ENCODE results near the gene DENND2C.

DENND2C gene

DNA sequence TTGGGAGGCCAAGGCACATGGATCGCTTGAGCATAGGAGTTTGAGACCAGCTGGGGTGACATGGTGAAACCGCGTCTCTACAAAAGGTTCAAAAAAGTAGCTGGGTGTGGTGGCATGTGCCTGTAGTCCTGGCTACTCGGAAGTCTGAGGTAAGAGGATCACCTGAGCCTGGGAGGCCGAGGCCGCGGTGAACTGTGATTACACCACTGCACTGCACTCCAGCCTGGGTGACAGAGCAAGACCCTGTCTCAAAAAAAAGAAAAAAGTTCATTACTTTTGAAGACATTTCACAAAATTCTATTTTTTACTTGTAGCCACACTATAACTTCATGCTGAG lies 2.1 kb upstream of the DENND2C start:
- DNase-seq, result no peak

DNA sequence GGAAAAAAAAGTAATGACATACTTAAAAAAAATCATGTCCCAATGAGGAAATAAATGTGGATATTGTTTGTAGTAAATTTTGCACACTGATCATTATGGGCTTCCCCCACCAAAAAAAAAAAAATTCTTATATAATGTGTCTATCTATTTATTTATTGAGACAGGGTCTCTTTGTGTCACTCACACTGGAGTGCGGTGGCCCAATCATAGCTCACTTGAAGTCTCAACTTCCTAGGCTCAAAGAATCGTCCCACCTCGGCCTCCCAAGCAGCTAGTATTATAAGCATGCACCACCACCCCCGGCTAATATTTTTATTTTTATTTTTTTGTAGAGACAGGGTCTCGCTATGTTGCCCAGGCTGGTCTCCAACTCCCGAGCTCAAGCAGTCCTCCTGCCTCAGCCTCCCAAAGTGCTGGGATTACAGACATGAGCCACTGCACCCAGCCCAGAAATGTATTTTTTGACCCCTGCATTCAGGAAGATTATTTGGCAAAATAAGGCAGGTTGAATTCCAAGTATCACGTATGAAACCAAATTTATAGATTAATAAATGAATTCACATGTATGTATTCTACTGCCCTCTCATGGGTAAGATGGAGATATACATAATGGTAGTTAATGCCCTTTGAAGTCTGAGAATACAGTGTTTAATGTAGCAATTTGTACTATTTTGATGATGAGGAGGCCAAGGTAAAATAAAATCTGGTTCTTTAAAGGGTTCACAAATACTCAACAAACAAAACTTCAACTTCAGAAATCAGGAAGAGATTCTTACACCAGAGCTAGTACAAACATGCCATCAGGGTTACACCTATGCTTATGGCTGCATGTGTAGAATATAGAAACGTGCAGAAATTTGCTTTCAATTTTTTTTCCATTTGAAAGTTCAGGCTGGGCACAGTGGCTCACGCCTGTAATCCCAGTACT lies 1.4 kb upstream of the DENND2C start:
- DNase-seq, result no peak

DNA sequence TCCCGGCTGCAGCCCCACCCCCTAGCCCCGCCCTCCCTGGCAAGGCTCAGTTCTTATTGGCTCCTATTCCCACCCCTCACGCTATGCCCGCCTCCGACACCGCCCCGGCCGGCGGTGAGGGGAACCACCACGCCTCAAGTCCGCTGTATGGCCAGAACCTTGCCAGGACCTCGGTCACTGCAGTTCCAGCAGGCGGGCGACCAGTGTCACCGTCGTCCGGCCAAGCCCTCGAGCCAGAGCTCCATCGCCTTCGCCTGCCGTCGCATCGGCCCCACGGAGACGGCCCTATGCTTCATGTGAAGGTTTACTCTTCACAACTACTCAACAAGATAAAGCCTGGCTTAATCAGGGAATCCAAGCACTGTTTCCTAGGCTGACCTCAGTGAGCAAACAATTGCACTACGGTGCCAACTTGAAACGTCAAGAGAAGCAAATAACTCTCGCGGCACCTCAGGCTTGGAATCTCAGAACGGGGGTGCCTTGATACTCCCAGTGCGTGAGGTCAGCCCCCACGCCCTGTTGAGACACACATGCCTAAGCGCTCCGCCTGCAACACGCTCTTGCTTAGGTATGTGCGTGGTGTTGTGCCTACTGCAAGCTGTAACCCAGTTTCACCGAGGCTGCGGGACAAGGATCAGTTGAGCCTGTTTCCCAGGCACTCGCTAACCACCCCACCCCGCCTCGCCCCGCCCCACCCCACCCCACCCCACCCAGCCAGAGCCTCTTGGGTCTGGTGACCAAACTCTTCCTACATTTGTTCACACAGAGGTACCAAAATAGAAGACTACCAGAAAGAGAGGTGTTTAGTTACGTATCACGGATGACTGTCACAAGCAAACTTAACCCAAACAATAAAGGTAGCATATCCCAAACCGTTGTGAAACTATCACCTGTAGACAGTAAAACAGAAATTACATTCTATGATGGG lies 498 bp upstream of the DENND2C start:
- DNase-seq, result peak; percentile 88

DNA sequence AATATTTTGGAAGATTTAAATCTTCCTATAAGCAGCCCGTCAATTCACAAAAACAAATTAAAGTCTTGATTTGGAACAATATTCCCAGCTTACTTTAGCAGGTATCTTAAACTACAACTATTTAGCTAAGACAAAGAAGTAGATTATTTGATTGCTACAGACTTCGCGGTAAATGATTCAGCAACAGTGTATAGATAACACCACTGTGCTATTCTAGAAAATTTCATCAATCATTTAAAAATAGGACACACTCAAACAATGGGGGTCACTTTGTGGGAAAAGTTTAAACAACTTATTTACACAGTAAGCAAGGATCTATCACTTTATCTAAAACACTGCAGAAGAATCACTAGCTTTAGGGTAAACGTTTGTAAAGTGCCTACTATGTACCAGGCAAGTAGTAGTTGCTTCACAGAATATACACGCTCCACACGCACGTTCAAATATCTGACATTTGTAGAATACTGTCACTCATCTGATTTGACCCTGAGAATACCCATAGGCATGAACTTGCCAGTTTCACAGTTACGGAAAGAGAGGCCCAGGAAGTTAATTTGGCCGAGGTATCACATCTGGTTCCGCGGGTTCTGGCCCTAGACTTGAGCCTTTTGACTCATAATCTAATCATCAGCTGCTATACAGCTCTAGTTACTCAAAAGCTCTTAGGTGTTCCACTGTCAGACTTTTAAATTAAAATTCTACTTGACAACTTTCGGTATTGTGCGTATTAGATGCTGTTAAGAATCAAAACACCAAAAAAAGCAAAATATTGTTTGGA lies 876 bp downstream of the DENND2C start:
- DNase-seq, result no peak

DNA sequence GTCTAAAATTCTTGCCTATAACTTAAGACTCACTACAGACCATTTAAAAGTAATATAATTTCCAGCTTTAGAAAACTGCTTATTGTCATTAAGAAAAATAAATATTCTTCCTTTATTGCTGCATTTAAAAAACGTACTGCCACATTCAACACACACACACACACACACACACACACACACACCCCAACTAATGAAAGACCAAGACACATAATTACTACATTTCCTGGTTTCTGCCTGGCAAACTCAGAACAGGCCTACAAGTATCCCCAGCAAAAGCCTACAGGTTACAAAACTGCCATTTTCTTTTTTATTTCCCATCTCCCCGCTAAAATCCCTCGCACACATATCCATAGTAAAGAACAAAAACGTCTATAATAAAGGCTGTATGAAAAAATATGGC lies 1.5 kb downstream of the DENND2C start:
- no peak for DNase-seq

DNA sequence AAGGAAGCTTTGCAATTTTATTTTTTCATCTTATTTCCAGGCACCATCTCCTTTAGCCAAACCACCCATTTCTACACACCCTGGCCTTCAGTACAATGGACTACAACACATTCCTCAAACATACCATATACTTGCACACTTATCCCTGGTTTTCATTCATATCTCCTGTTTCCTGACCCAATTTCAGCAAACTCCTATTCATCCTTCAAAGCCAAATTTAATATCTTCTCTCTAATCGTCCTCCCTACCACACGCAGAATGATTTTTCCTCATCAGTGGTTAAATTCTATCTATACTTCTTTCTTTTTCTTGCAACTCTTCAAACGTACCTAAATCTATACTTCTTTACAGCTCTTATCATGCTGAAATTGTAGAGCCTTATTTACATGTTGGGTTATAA lies 2.9 kb downstream of the DENND2C start:
- DNase-seq, result no peak

DNA sequence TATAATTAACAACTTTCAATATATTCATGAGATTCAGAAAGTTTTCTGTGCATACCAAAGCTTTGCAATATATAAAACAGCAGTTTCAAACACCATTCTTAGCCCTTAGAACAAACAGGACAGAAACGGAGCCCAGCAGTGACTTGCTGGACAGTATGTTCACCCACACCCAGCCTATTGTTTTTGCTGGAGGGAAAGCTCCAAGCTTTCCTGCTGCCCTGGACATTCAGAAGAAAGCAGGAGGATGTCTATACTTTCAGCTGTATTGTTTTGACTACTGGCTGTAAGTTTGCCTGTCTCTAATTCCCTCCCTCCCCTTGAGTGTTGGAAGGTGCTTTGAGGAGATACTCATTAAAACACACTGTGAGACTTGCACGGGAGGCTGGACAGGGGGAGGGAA lies 9.6 kb downstream of the DENND2C start:
- DNase-seq, result no peak

DNA sequence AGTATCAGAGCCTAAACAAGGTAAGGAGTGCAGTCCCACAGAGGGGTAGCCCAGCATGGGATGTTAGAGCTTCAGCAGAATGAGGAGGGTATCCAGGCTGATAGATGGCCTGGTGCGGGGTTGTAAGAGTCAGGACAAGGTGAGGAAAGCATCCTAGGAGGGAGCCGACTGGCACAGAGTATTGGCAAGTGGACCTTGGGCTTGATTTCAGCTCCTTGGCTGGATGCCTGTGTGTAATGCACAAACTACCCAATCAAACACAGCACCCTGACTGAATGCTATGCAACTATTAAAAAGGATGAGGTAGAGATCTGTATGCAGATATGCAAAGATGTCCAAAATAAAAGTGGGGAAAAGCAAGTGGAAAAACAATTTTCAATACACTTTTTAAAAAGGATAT lies 18.0 kb downstream of the DENND2C start:
- DNase-seq, result no peak

DNA sequence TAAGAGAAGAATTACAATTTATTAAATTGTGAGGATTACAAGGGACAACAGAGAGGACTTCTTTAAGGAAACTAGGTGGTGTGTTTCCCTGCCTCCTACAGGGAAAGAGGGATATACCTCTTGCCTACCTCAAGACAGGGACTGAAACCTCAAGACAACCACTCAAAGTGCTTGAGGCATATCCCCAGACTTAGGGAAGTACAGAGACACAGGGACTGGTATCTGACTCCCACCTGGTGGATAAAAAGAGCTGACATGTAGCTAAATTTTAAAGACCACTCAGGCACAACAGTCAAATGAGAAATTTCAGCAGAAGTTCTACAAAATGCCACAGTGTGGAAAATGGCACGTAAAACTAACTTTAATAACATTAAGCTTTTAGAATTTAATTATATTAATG lies 21.3 kb downstream of the DENND2C start:
- DNase-seq, result no peak

DNA sequence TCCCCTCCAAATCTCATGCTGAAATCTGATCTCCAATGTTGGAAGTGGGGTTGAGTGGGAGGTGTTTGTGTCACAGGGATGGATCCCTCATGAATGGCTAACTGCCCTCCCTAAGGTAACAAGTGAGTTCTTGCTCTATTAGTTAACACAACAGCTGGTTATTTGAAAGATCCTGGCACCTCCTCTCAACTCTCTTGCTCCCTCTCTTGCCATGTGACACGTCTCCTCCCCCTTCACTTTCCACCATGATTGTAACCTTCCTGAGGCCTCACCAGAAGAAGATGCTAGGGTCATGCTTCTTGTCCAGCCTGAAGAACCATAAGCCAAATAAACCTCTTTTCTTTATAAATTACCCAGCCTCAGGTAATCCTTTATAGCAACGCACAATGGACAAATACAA lies 28.5 kb downstream of the DENND2C start:
- DNase-seq, result no peak

DNA sequence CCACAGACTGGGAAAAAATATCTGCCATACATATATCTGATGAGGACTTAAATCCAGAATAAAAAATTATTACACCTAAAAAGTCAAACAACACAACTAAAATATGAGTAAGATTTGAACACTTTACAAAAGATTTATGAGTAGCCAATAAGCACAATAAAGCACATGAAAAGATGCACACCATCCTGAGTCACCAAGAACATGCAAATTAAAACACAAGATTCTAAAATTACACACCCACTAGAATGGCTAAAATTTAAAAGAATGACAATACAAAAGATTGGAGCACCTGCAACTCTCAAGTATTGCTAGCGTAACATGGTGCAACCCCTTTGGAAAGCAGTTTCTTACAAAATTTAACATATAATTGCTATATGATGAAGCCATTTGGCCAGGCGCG lies 30.9 kb downstream of the DENND2C start:
- DNase-seq, result no peak

DNA sequence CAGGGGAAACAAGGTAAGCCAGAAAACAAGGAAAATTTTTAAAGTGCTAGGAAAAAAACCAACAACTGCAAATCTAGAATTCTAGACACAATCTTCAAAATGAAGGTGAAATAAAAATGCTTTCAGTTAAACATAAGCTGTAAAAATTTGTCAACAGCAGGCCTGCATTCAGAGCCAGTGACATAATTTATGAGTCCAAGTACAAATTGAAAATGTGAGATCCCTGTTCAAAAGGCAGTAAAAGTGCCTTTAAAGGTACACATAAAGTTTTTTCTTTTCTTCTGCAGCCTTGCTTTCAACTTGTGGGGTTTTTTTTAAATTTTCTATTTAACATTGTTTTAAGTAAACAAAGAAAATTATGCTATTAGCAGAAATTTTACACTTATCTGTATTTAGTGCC lies 37.4 kb downstream of the DENND2C start:
- no peak for DNase-seq

DNA sequence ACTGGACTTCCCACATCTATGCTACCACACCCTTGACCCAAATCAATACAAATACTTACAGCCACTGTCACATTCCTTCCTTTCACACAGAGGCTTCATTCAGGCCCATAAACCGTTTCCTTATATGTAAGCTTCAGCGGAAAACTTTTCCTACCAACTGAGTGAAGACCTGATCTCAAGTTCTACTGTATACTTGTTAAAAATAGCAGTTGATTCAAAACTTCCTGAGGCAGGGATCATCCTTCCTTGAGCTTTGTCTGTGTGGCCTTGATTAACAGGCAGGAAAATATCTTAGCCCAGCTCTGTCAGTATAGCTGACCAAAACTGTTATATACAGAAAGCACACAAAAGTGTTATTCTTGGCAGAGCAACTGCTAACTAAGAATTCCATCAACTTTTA lies 42.7 kb downstream of the DENND2C start:
- DNase-seq, result no peak

DNA sequence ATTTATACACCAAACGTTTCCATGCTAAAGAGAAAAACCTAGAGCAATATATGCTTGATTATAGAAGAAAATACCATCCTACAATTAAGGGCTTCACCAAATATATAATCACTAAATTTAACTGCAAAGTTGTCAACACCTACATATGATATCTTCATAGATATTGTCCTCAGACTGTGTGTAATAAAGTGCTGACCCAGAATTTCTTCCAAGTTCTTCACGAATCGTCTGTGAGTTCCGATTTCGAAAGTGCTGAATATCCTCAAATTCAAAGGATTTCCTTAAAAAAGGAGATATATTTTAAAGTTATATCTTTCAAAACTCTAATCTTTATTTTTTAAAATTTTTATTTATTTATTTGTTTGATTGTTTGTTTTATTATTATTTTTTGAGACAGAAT lies 46.5 kb downstream of the DENND2C start:
- no peak for DNase-seq

DNA sequence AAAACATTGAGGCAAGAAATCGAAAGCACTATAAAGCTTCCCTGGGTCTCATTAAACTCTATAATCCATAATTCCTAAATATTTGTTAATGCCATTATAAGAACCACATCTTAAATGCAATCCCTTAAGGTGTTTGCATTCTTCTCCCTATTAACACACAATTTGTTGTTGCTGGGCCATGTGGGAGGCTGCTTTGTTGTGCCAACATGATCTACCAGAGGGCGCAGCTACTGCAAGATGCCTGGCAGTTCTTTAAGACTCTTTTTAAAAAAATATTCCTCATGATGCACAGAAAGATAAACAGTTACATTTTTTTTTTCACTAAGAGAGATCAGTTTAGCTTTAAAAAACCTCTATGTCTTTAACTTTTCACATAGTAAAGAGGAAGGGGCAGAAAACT lies 49.4 kb downstream of the DENND2C start:
- no peak for DNase-seq

DNA sequence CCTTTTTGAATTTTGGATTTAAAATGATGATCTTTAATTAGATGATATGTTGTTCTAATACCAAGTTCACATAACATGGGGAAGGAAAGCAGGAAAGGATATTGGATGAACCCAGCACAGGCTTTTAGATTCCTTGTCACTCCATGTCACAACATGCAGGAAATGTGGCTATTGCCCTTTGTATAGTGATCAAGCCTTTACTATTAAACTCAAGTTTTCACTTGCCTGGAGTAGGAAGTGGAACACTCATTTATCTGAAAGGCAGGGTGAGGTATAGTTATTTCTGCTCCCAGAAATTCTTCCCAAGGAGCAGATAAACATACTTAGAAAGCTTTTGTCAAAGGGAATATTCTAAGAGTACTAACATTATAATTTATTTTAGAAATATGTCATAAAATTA lies 51.2 kb downstream of the DENND2C start:
- no peak for DNase-seq

DNA sequence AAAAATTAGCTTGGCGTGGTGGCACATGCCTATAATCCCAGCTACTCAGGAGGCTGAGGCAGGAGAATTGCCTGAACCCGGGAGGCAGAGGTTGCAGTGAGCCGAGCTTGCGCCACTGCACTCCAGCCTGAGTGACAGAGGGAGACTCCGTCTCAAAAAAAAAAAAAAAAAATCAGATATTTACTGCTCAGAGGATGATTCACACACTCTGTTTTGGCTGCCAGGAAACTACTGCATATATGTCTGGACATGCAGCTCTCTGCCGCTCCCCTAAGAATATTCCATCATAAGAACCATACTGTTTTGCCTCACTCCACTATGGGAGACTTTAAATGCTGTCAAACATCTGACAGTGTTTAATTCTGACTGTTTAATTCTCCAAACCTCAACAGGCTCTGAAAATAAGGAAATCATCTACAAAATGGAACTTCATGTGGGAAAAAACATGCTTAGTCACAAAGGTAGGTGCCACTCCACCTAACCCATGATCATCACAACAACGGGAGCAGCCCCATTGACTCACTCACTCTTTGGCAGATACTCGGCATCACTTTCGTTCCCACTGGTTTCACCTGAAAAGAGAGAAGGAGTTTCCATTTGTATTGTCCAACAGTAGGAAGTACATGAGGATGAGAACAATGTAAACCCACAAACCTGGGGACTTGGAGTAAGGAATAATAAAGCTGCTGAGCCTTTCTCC lies 59.2 kb downstream of the DENND2C start:
- no peak for DNase-seq

DNA sequence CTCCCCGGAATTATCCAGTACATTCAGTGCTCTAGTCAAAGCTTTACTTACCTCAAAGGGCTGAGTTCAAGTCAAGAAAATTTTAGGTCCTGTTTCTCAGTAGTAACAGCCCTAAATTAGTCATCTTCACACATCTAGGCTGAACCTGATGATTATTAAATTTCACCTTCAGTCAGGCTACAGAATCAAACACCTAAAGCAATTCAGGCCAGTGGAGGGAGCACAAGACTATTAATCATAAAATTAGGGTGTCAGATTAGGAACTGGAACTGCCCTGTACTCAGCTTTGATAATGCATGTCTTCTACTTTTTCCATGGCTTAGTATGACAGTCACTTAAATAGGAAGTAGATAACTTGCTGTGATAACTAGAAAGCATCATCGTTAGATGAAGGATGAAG lies 60.0 kb downstream of the DENND2C start:
- DNase-seq, result no peak

DNA sequence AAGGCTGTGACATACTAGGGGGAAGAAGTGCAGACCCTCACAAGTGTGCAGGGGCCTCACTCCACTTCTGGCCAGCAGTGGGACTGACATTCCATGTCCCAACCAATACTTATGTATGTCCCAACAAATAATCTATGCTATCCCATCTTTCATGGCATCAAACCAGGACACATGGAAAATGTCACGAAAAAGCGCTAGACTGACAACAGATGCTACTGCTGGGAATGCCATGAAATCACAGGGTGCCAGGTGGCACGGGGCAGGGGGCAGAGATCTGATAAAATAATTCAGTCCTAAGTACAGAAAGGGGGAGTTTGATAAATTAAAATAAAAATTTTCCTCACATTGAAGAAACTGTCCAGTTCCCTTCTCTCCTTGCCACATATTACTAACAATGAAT lies 60.8 kb downstream of the DENND2C start:
- no peak for DNase-seq

DNA sequence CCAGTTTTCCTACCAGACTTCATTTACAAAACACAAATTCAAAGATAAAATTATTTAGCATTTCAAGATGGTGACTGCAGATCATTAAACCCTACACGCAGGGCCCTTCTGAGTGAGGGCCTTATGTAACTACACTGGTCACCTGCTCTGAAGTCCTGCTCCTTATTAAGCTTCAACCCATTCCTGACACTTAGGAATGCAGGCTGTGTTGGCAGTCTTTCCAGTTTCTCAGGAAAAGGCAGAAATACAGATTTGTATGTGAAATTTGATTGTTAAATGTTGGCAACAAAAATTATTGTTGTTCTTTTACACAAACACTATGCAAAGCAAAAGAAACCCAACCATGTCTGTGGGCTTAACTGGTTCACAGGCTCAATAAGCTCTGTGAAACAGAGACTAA lies 62.6 kb downstream of the DENND2C start:
- no peak for DNase-seq

DNA sequence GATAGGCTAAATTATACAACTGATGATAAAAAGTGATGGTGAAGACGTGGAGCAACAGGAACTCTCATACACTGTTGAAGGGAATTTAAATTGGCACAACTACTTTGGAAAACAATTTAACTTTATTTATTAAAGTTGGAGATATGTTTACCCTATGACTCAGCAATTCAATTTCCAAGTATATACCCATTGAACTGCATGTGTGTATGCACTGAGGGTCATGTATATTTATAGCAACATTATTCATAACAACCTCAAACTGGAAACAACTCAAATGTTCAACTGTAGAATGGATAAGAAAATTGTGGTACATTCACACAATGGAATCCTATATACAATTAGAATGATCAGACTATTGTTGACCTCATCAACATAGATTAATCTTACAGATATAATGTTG lies 71.9 kb downstream of the DENND2C start:
- no peak for DNase-seq

DNA sequence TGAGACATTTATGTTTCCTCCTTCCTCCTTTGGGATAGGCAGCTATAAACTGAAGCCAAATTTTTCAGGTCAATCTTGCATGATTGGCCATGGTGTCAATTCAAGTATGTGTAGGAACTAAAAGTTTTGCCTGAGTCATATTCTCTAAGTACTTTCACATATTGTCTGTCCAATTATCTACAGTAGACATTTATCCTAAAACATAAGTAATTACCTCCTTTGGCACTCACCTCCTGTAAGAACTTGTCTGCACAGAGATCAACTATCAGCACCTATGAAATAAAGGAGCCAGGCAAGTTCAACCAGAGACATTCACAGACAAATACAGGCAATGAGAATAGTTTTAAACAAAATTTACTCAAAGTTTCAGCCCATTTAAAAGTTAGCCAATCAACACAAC lies 74.2 kb downstream of the DENND2C start:
- DNase-seq, result no peak

DNA sequence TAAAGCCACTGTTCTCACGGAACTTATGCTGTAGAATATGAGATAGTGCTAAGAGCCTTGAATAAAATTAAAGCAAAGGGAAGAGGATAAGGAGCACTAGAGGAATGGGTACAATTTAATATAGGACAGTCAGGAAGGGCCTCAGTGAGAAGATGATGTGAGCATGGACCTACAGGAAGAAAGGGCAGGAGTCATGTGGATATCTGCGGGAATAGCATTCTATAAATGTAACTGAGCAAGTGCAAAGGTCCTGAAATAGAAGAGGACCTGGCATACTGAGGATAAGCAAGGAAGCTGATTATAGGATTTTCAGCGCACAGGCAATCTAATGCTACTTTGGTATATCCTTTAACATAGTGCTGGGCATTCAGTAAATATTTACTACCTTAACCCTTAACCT lies 75.8 kb downstream of the DENND2C start:
- DNase-seq, result no peak

Data from stimulated activated CD4-positive, alpha-beta T cell treated with anti-CD3 and anti-CD28 coated beads, Interleukin-12 subunit alpha, Interleukin-12 subunit beta, amount 100 ng/mL, for 4 hours (primary cell).